Activated gamma-delta T cell treated with anti-CD3 and anti-CD28 coated beads, Interleukin-2, amount 50 U/mL, for 16 hours (primary cell): ENCODE data around the gene NEURL2.
"Not testable (repeated sequence)": the region's sequence is repeated elsewhere in the genome, so short reads cannot be mapped to it uniquely, and the experiment has no call there.

Source experiments
- DNase-seq: peaks from one replicate; pipeline ENCODE4 v3.0.0-alpha.2; 2020; ENCODE audit warnings: low read depth

Gene NEURL2

DNA sequence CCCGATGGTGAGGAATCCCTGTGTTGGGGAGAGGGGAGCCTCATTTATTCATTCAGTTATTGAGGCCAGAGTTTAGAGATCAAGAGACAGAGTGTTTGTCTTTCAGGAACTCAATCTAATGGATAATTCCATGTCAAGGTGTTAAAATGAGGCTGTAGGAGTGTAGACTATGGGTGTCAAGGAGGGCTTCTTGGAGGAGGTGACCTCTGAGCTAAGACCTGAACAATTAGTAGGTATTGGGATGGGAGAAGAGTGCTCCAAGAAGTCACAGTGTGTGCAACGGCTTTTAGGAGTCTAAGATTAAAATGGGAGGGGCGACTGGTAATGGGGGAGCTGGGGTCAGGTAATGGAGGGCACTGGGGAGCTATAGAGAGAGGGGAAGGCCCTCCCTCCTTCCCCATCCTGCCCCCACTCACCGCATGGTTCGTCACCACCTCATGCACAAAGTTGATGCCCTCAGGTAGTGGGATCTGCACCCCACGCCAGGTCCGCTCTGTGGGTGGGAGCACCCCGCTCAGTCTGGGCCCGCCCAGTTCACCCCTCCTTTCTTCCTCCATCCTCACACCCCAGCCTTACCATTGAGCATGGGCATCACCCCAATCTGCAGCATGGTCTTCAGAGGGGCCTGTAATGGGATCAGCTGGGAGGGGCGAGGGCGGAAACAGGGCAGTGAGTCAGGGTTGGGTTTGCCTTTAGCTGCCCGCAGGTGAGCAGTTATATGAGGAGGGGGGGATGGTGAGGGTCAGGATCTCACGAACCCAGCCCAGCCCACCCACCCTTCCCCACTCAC lies 8.2 kb upstream of the NEURL2 start:
- DNase-seq: no peak

DNA sequence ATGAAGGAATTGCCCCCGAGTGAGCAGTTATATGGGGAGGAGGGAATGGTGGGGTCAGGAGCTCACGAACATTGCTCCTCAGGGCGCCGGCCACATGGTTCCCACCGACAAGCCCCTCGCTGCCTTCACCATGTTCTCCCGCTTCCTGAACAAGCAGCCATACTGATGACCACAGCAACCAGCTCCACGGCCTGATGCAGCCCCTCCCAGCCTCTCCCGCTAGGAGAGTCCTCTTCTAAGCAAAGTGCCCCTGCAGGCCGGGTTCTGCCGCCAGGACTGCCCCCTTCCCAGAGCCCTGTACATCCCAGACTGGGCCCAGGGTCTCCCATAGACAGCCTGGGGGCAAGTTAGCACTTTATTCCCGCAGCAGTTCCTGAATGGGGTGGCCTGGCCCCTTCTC lies 7.3 kb upstream of the NEURL2 start:
- DNase-seq: no peak

DNA sequence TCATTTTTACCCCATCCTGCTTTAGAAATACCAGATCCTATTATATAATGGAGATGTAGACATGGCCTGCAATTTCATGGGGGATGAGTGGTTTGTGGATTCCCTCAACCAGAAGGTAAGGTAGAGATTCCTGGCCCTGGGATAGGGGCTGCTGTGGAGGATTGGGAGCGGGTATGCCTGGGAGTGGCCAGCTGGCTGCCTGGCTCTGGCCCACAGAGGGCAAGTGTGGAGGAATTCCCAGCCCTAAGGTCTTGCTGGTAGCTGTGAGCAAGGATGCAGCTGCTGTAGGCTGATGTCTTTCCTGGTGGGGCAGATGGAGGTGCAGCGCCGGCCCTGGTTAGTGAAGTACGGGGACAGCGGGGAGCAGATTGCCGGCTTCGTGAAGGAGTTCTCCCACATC lies 6.7 kb upstream of the NEURL2 start:
- no peak for DNase-seq

DNA sequence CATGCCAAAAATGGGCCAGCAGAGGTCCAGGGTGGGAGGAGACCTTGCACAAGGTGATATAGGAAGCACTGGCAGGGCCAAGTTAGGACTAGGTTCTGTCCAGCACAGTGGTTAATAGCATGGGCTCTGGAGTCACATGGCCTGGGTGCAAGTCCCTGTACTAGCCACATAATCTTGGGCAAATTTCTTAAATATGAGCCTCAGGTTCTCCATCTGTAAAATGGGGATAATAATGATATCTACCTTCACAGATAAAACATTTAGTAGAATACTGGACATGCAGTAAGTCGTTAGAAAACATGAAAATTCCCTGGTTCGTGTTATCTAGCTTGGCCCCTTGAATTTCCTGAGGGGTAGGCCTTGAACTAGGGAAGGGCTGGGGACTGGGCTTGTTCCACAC lies 6.3 kb upstream of the NEURL2 start:
- no peak for DNase-seq

DNA sequence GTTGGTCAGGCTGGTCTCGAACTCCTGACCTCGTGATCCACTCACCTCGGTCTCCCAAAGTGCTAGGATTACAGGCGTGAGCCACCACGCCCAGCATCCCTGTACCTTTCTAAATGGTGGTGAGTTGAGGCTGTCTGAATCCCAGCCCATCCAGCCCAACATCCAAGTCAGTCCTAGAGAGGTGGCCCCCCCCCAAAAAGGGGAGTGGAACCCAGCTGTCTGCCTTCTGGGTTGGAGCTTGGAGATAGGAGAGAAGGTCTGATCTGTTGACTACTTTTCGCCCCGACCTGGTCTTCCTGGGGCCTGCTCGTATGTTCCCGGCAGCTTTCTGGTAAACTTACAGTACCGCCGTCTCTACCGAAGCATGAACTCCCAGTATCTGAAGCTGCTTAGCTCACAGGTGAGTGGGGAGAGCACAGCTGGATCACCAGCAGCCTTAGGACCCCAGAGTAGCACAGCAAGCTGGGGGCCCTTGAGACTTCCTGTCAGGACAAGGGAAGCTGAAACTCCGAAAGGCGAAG lies 5.7 kb upstream of the NEURL2 start:
- DNase-seq: no peak

DNA sequence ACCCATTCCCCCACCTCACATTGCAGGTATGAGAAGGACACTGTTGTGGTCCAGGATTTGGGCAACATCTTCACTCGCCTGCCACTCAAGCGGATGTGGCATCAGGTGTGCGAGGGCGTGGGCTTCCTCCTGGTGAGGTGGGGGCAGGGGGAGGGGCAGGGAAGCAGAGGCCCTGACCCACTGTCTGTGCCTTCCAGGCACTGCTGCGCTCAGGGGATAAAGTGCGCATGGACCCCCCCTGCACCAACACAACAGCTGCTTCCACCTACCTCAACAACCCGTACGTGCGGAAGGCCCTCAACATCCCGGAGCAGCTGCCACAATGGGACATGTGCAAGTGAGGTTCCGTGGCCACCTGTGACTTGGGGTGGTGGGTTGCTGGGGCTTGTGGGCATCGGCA lies 3.8 kb upstream of the NEURL2 start:
- DNase-seq: no peak

DNA sequence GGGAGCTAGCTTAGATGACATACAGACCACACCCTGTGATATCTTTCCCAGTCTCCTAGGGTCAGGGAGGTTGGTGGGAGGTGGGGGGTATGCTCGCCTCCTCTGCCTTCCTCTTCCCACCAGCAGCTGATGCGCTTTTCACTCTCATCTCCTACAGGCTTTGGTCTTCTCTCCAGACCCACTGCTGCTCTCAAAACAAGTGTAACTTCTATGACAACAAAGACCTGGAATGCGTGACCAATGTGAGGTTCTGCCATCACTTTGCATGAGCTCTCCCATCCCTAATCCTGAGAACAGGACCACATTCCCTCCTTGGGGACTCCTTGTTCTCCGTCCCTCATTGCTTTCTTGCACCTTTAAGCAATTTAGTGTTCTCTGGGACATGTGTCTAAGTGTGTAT lies 2.8 kb upstream of the NEURL2 start:
- DNase-seq: no peak

DNA sequence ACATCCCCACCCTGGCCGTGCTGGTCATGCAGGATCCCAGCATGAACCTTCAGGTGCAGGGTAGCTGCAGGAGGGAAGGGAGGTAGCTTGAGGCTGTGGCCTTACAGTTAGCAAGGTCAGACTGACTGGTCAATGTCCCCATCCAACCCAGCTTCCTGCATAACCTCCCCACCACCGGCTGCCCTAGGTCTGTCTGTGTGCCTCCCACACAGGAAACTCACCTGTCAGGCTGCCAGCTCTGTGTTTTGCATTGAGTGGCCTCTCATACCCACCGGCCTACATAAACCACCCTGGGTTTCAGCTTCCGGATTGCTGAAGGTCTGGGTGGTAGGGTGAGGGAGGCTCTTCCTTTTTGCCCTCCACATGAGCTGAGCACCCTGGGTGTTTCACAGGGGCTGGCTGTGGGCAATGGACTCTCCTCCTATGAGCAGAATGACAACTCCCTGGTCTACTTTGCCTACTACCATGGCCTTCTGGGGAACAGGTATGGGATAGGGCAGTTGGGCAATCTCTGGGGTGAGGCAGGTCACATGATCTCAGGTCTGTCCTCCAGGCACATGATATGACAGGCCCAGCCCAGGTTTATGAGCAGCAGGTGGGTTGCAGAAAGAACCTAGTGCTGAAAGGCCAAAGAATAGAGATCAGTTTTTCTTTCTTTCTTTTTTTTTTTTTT lies 2.0 kb upstream of the NEURL2 start:
- DNase-seq: no peak

DNA sequence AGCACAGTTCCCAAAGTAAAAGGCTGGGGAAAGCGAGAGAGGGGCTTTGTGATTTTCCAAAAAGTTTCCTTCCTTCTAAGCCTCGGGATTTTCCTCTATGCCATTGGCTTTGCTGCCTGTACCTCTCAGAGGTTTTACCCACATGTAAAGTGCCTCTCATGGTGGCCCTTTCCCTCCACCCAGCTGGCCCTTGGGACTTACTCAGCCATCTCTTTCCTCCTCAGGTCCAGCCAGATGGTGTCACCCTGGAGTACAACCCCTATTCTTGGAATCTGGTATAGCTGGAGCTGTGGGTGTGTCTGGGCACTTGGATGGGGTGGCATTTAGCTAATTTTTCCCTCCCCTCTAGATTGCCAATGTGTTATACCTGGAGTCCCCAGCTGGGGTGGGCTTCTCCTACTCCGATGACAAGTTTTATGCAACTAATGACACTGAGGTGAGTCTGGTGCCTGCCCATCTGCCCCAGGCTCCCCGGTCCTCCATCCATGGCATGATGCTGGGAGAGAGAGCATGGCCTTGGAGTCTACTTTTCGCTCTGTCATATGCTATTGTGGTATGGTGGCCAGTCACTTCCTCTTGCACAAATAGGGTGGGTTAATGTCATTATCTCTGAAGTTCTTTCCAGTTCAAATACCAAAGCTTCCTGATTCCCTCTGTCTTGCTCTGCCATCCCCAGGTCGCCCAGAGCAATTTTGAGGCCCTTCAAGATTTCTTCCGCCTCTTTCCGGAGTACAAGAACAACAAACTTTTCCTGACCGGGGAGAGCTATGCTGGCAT lies 1.2 kb upstream of the NEURL2 start:
- no peak for DNase-seq

DNA sequence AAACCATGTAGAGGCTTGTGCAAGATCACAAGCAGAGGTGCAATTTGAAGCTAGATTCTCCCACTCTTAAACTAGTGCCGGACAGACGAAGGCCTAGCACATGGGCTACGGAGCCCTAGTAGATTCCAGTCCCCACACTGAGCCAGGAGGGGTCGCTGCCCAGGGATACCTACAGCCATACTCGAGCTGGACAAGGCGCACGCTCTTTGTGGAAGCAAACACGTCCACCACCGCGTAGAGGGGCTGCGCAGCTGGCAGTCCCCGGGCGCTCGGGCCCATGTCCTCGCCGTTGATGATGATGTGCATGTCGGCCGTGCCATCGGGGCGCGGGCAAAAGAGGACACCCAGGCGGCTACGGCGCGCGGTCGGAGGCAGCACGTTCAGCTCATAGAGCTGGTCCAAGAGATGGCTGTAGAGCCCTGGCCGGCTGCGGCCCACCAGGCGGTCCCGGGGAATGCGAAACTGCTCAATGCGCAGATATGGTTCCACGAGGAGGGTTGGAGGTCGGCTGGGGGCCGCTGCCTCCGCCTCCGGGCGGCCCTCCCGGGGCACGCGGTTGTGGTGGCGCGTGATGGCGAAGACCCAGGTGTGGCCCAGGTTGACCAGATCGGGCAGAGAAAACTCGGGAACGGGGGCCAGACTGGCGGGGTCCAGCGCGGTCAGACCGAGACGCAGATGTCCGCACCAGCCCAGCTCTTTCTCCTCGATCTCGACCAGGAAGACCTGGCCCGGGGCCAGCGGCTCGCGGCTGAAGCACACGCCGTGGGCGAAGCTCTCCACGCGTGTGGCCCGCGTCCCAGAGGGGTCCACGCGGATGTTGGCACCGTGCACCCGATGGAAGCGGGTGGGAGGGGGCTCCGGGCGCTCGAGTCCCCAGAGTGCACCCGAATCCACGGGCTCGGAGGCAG lies 677 bp downstream of the NEURL2 start:
- no peak for DNase-seq

DNA sequence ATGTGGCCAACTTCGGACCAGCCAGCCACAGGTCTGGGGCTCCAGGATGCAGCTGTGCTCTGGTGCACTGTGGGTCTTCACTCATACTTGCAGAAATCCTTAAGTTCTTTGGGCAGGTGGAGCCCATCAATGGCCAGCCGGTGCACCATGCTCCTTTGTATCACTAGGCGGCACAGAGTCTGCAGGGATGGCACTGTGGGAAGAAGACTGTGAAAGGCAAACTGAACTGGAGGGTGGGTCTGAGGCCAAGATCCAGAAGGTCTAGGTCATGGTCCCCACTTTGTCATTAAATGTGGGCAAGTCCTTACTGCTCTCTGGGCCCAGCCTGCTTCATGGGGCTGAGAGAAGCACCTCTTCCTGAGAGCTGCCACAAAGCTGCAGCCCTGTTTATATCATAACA lies 2.3 kb downstream of the NEURL2 start:
- no peak for DNase-seq

DNA sequence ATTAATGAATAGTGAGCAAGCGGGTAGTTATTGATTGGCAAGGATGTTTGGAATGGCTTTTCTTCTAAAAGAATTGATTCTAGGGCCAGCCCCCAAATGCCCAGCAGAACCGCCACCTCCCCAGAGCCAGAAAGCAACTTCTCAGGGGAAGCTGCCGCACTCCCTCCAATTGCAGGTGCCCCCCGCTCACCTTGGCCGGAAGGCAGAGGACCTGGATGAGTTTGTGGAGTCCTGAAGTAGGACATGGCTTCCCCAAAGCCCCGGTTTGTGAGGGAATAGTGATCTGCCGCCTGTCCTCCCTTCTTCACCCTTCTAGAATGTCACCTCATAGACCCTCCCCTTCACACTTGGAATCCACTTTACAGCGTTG lies 3.7 kb downstream of the NEURL2 start, which contains the start of gene SPATA25:
Gene SPATA25, minus strand, starts transcription at position 277 of the 370 bp plus-strand sequence. Its CDS starts 32 bp downstream, at position 245.
- DNase-seq: no peak

DNA sequence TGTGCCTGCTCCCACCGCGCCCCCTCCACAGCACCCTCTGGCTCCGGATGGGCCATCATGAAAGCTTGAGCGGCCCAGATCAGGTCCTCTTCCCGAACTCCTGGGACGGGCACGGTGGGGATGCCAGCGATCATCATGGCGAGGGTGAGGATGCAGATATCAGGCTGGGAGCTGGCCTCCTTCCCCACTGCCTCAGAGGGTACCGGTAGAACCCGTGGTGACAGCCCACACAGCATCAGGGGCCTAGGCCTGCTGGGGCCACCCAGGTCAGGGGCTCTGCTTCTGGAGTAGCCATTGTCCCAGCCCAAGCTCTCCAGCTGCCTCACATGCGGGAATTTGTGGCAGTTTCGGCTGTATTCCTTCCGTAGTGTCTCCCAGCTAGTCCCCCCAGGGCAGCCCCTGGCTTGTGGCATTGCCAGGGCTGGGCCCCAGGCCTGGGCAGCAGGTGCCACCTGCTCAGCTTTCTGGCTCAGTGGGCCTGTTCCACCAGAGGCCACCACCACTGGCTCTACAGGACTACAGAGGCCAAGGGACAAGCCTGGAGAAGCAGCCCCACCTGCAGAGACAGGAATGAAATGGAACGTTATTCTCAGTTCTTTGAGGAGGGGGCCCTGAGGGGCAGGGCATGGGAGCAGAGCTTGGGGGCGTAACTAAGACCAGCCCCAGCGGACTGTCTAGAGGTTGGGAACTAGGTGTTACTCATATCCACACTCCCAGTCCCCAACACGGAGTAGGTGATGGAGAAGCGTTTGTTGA lies 4.2 kb downstream of the NEURL2 start:
- no peak for DNase-seq

DNA sequence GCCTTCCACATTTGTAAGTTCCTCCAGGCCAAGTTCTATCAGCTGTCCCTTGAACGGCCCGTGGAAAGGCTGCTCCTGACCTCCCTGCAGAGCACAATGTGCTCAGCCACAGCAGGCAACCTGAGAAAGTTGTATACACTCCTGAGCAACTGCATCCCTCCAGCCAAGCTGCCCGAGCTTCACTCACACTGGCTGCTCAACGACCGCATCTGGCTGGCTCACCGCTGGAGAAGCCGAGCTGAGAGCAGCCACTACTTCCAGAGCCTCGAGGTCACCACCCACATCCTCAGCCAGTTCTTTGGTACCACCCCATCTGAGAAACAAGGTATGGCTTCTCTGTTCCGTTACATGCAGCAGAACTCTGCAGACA lies 7.9 kb downstream of the NEURL2 start:
- no peak for DNase-seq

DNA sequence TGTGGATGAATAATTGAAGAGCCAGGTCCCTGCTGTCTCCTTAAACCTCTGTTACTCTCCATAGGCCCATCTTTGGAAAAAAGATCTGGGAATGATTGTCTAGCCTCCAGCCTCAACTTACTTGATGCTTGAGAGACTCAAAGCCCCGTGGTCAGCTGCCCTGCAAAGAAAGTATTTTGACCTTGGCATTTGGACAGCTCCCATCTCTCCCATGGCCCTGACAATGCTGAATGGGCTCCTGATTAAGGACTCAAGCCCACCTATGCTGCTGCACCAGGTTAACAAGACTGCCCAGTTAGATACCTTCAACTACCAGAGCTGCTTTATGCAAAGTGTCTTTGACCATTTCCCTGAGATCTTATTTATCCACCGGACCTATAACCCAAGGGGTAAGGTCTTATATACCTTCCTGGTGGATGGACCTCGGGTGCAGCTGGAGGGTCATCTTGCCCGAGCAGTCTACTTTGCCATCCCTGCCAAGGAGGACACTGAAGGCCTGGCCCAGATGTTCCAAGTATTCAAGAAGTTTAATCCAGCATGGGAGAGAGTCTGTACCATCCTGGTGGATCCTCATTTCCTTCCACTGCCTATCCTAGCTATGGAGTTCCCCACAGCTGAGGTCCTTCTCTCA lies 8.4 kb downstream of the NEURL2 start:
- no peak for DNase-seq

DNA sequence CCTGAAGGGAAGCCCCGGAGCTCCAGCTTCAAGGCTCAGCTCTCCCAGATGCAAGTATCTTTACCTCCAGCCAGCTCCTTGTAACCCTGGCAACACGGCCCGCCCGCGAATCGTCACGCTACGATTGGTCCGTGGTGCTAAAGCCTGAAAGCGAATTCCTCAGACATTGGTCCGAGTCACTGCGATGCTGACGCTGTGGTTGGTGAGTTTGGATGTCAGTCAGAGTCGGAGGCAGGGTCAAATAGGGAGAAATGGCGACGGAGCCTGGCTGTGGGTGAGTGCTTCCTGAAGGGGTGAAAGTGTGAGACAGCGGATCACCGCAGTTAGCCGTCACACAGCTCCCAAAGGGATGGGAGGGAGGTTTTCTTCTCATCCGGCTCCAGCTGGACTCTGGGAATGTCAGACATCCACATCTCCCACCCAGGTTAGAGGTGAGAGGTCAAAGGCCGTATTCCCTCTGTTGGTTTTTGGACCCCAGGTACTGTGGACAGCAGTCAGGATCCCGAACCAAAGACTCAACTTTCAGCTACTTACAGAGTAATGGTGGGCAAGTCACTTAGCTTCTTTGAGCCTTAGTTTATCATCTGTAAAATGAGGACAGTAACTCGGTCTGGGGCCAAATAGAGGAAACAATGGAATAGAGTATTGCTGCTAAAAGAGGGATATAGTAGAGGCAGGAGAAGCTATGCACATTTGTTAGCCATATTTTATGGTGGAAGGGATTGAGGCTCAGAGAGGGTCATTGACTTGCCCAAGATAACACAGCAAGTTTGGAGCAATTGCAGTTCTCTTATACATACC lies 9.8 kb downstream of the NEURL2 start, which contains the start of gene ZSWIM1:
Gene ZSWIM1, plus strand, starts transcription at position 240 of the 801 bp plus-strand sequence. CDS start 1,366 bp downstream, outside the sequence.
- peak; percentile 95 for DNase-seq

DNA sequence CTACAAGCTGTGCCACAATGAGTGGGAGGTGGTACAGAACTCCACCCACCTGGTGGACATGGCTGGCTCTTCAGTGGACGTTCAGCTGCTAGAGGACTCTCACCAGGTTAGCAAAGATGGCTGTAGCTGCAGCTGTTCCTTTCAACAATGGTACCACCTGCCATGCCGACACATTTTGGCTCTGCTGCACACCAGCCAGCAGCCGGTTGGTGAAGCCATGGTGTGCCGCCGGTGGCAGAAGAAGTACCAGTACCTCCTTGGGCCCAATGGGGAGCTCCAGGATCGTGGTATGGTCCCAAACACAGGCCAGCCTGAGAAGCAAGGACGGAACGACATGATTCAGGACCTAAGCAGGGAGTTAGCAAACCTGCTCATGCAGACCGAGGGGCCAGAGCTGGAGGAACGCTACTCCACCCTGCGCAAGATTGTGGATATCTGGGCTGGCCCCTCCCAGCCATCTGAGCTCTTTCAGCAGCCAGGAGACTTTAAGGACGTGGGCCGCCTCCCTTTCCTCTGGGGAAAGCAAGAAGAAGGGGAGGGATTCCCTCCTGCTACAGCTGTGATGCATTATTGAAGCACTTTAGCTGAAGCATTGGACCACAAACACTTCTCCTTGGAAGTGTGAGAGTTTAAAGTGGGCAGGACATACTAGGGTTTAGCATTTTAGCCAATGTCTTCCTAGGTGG lies 12.8 kb downstream of the NEURL2 start:
- DNase-seq: no peak

DNA sequence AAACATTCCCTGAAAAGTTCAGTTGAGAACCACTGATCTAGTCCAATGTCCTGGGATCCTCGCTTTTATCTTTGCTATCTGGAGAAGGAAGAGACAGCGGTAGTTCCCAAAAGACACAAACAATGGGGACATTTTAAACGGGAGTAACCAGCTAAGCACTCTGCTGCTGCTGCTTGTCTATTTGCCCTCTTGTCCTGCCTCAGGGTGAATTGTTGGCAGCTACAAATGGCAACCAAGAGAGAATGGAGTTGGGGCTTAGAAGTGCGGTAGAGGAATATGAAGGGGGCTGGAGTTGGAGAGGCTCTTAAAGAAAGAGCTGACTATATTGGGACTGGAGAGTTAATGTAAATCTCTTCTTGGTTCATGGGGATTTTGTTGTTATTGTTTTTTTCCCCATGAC lies 16.4 kb downstream of the NEURL2 start:
- no peak for DNase-seq

DNA sequence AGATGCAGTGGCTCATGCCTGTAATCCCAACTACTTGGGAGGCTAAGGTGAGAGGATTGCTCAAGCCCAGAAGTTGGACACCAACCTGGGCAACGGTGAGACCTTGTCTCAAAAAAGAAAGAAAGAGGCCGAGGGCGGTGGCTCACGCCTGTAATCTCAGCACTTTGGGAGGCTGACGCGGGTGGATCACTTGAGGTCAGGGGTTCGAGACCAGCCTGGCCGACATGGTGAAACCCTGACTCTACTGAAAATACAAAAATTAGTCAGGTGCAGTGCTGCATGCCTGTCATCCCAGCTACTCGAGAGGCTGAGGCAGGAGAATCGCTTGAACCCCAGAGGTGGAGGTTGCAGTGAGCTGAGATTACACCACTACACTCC lies 16.9 kb downstream of the NEURL2 start:
- not testable (repeated sequence) for DNase-seq
